Measurements from ENCODE around the gene CLK1.

- TF ChIP-seq CTCF (conservative IDR thresholded peaks at IDR 0.05; ENCODE audit: low read length), result no peak
- no peak for TF ChIP-seq EZH2phosphoT487 (IDR thresholded peaks at IDR 0.05; ENCODE audit: borderline replicate concordance)
Observed at GRCh38 chr2:200839513-200839912, 24.9 kb downstream of the CLK1 start.

Data from Loucy (cell line).